Astrocyte of the spinal cord (primary cell): Measurements from ENCODE around the gene AZGP1.
"Not testable (repeated sequence)": the region's sequence is repeated elsewhere in the genome, so short reads cannot be mapped to it uniquely, and the experiment has no call there.

Experiments used
- DNase-seq: peaks from one replicate; pipeline ENCODE4 v3.0.0; 2011; ENCODE audit warnings: low read depth, low spot score
- H3K4me3 ChIP-seq: 2 replicates; pipeline ENCODE4 v1.5.1; 2011; ENCODE audit warnings: low read depth, mild to moderate bottlenecking, low read length, moderate library complexity
- CTCF ChIP-seq: IDR thresholded peaks from 2 replicates; pipeline ENCODE4 v1.5.1; 2012; ENCODE audit warnings: low read depth, mild to moderate bottlenecking, low read length, inconsistent platforms
- in situ Hi-C: cut with HindIII; loops from 2 replicates; pipeline ENCODE4 v1.10.0; 2017; ENCODE audit warnings: low sequenced_read_pairs

AZGP1 gene

GRCh38 chr7:100011516-100011915 is 35.7 kb upstream of the AZGP1 start:
- in situ Hi-C loops: no loop called here
- TF ChIP-seq CTCF: no peak

GRCh38 chr7:100010901-100011300 is 35.1 kb upstream of the AZGP1 start:
- in situ Hi-C loops: no loop called here
- TF ChIP-seq CTCF: no peak
- DNase-seq: no peak
- no peak overlapping the region for H3K4me3 ChIP-seq

More at GRCh38 chr7:100011516-100011915, 35.7 kb upstream of the AZGP1 start:
- DNase-seq: no peak
- H3K4me3 ChIP-seq: no peak overlapping the region

- H3K4me3 ChIP-seq, in situ Hi-C loops, DNase-seq: not testable (repeated sequence)
Observed at GRCh38 chr7:100009952-100010351, 34.1 kb upstream of the AZGP1 start.

GRCh38 chr7:100008525-100008924 is 32.7 kb upstream of the AZGP1 start:
- DNase-seq: no peak
- in situ Hi-C loops: no loop called here
- TF ChIP-seq CTCF: no peak
- no peak overlapping the region for H3K4me3 ChIP-seq

GRCh38 chr7:100007887-100008286 is 32.1 kb upstream of the AZGP1 start:
- no peak for TF ChIP-seq CTCF
- no peak overlapping the region for H3K4me3 ChIP-seq
- in situ Hi-C loops: no loop called here
- no peak for DNase-seq

- no peak for TF ChIP-seq CTCF
- no peak overlapping the region for H3K4me3 ChIP-seq
- DNase-seq: no peak
- in situ Hi-C loops: no loop called here
Observed at GRCh38 chr7:100003711-100004661, 28.2 kb upstream of the AZGP1 start.

- DNase-seq: no peak
- H3K4me3 ChIP-seq: no peak overlapping the region
- in situ Hi-C loops: no loop called here
- no peak for TF ChIP-seq CTCF
Observed at GRCh38 chr7:100000239-100000638, 24.4 kb upstream of the AZGP1 start.
